GM18511 (cell line): ENCODE results near the gene ZC3H10.
"Not testable (repeated sequence)": the region's sequence is repeated elsewhere in the genome, so short reads cannot be mapped to it uniquely, and the experiment has no call there.

Experiments used
- ATAC-seq: cut with Tn5 transposase; IDR thresholded peaks from one replicate; pipeline ENCODE4 v1.9.1; 2021; ENCODE audit warnings: mild to moderate bottlenecking, moderate library complexity; ENCODE audit not compliant: unreplicated experiment

Gene ZC3H10, protein sequence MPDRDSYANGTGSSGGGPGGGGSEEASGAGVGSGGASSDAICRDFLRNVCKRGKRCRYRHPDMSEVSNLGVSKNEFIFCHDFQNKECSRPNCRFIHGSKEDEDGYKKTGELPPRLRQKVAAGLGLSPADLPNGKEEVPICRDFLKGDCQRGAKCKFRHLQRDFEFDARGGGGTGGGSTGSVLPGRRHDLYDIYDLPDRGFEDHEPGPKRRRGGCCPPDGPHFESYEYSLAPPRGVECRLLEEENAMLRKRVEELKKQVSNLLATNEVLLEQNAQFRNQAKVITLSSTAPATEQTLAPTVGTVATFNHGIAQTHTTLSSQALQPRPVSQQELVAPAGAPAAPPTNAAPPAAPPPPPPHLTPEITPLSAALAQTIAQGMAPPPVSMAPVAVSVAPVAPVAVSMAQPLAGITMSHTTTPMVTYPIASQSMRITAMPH

GRCh38 chr12:56117778-56118687 lies at the start of gene ZC3H10:
ZC3H10 (plus strand) TSS chr12:56118266; CDS start chr12:56120563, 2,297 bp downstream.
- peak; percentile 85 for ATAC-seq

GRCh38 chr12:56071648-56072047 lies 46.4 kb upstream of the ZC3H10 start:
- no peak for ATAC-seq

DNA sequence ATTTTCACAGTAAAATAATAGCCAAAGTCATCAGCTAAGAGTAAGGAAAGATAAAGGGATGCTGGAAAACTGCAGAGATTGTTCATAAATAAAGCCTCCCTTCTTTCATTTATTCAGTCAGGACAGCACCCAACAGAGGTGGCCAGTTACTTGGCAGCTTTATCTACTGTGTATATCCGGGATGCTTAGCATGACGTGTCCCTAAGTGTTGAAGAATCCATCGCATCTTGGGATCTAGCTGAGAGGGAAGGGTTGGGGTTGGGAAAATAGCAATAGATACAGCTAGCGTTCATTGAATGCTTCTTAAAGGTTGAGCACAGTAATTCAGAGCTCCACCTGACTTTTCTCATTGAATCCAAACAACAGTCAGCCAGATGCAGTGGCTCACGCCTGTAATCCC lies 43.7 kb upstream of the ZC3H10 start:
- ATAC-seq: no peak

- not testable (repeated sequence) for ATAC-seq
Observed at GRCh38 chr12:56077966-56078365, 40.1 kb upstream of the ZC3H10 start.

DNA sequence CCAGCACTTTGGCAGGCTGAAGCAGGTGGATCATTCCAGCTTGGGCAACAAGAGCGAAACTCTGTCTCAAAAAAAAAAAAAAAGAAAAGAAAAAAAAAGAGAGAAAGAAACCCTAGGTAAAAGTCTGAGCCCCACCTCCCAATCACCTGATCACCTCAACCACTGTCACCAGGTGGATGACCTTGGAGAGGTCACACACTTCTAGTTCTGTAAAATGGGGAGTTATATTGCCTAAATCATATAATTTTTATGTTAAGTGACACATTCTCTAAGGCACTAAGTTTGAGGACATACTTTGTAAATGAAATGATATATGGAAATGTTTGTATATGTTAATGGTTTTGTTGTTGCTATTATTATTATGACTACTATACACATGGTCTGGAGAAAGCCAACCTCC lies 39.6 kb upstream of the ZC3H10 start:
- no peak for ATAC-seq

GRCh38 chr12:56078931-56079722 lies 38.9 kb upstream of the ZC3H10 start:
- peak; percentile 70 for ATAC-seq

DNA sequence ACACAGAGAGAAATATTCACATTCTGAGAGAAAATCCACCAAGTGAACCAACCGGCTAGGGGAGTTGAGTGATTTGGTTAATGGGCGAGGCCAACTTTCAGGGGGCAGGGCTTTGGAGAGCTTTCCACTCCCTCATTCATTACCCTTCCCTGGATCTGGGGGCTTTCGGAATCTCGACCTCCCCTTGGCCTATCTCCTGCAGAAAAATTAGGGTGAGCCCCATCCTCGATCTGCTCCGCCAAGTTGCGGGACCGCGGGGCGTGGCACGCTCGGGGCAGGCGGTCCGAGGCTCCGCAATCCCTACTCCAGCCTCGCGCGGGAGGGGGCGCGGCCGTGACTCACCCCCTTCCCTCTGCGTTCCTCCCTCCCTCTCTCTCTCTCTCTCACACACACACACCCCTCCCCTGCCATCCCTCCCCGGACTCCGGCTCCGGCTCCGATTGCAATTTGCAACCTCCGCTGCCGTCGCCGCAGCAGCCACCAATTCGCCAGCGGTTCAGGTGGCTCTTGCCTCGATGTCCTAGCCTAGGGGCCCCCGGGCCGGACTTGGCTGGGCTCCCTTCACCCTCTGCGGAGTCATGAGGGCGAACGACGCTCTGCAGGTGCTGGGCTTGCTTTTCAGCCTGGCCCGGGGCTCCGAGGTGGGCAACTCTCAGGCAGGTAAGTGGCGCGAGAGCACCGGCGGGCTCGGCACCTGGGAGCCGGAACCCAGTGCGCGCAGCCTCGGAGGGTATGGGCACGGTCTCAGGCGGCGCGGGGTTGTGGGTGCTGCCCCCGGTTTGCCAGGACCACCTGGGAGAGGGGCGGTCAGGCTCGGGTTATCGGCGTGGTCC lies 38.1 kb upstream of the ZC3H10 start, which contains the start of gene ERBB3:
TSS of gene ERBB3 (plus strand) at position 443 of the 833 bp plus-strand sequence. CDS start at position 579, 136 bp downstream.
- ATAC-seq: peak; percentile 43

DNA sequence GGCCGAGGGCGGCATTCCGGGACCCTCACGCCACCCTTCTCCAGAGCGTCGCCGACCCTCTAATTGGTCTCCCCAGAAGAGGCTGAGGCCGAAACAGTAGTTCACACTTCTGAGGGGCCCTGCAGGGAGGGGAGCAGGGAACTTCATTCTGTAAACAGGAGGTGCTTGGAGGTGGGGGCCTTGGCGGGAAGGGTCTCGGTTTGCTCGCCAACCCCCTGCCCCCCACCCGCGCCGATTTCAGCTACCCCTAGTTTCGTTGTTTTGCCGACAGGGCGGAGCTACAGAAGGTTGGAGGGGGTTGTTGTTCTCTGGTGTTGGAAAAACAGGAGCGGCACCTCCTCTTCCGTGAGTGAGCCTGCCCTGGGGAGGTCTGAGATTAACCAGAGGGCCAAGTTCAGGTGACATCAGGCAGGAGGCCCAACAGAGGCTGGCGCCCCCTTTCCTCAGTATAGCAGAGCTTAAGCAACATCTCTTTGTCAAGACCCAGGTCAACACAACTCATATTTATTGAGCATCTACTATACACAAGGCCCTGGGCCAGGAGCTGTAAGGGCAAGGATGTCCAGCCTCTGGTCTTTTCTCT lies 37.4 kb upstream of the ZC3H10 start:
- no peak for ATAC-seq

GRCh38 chr12:56081393-56082347 lies 36.4 kb upstream of the ZC3H10 start:
- ATAC-seq: no peak

DNA sequence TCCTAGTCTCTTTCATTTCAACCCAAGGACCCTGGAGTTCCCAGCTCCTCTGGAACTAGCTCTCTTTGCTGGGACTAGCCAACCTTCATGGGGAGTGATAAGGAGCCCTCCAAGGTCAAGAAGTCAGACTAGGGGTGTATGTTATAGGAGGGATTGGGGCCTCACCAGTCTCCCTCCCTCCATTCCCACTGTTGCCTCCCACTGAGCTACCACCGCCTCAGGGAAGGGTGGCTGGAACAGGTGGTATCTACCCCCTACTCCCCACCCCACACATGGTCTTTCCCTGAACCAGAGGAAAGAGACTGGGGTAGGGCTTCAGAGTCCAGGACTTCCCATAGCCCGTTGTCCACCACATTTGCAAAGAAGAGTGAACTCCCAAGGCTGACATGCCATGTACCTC lies 35.7 kb upstream of the ZC3H10 start:
- ATAC-seq: no peak

DNA sequence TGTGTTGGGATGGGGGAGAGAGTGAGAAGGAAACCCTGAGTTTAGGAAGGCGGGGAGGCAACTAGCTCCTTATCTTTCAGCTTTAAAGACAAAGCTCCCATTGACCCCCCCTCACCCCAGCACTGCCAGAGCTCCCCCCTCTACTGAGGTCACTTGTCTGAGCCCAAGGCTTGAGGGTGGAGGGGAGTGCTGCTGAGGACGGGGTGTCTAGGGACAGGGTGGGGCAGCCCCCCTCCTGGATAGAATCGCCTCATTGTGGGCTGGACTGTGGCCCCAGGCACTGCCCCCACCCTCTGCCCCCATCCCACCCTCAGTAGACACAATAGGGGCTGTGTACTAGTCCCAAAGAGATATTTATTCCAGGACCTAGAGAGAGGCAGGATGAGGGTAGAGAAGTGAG lies 35.1 kb upstream of the ZC3H10 start:
- no peak for ATAC-seq

DNA sequence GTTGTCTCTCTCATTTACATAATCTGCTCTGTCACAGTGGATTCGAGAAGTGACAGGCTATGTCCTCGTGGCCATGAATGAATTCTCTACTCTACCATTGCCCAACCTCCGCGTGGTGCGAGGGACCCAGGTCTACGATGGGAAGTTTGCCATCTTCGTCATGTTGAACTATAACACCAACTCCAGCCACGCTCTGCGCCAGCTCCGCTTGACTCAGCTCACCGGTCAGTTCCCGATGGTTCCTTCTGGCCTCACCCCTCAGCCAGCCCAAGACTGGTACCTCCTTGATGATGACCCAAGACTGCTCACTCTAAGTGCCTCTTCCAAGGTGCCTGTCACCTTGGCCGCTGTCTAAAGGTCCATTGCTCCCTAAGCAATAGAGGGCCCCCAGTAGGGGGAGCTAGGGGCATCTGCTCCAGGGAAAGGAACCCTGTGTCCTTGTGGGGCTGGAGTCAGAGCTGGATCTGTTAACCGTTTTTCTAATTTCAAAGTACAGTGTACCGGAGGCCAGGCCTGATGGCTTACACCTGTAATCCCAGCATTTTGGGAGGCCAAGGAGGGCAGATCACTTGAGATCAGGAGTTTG lies 33.0 kb upstream of the ZC3H10 start:
- no peak for ATAC-seq

- ATAC-seq: no peak
Observed at GRCh38 chr12:56086096-56086495, 32.0 kb upstream of the ZC3H10 start.

DNA sequence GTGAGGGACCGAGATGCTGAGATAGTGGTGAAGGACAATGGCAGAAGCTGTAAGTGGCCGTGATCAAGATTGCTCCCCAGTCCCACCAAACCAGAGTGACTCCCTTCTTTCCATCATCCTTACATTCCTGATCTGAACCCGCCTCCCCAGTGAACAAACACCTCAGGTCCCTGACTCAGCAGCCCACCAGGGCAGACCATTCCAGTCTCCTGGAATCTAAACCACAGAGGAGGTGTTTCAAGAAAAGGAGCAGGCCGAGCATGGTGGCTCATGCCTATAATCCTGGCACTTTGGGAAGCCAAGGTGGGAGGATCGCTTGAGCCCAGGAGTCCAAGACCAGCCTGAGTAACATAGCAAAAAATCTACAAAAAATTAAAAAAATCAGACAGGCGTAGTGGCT lies 31.5 kb upstream of the ZC3H10 start:
- no peak for ATAC-seq

GRCh38 chr12:56087220-56087619 lies 30.8 kb upstream of the ZC3H10 start:
- ATAC-seq: no peak

DNA sequence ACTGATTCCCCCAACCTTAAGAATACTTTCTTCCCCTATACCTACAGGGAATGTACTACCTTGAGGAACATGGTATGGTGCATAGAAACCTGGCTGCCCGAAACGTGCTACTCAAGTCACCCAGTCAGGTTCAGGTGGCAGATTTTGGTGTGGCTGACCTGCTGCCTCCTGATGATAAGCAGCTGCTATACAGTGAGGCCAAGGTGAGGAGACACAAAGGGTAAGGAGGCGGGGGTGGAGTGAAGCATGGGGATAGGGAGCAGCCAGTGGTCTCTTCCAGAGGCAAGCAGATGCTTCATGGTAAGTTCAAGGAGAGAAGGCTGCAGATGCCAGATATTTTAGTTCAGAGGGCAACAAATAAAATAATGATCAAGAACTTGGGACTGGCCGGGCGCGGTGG lies 20.3 kb upstream of the ZC3H10 start:
- ATAC-seq: no peak

GRCh38 chr12:56098592-56098991 lies 19.5 kb upstream of the ZC3H10 start:
- no peak for ATAC-seq

- ATAC-seq: no peak
Observed at GRCh38 chr12:56099787-56100186, 18.3 kb upstream of the ZC3H10 start.
